ENCODE data around the gene MR1.
A peak's percentile ranks its signal among the peaks of the same experiment; 100 is the strongest.

GRCh38 chr1:181090641-181091126 is 56.9 kb downstream of the MR1 start:
- TF ChIP-seq POLR2AphosphoS5 (IDR thresholded peaks at IDR 0.05; ENCODE audit: low read depth, low read length) (no peak; the same call in 1 of the 2 replicates), POLR2A (IDR thresholded peaks at IDR 0.05; ENCODE audit: low read depth, low read length) (0 out of 2 replicates have a peak, but pooled peaks have one; percentile 23), TAF1 (IDR thresholded peaks at IDR 0.05; ENCODE audit: borderline replicate concordance, low read depth, low read length) (no peak)

All from GM12892 (cell line).